H9 (cell line): ENCODE results near the gene ANKRD34A. TPM values are rescaled to one million over a fixed set of nuclear protein-coding genes. Genes with fewer than 3 reads are reported as not detected.

Experiments
- DNase-seq: peaks from one replicate; pipeline ENCODE4 v3.0.0-alpha.2; 2017
- H2AFZ ChIP-seq: one replicate; pipeline ENCODE4 v1.6.1; 2013; ENCODE audit warnings: mild to moderate bottlenecking, low read length, control low read depth, moderate library complexity
- H2AK5ac ChIP-seq: 2 replicates; pipeline ENCODE4 v1.6.1; 2013; ENCODE audit warnings: low read length, control low read depth, mixed read lengths; ENCODE audit not compliant: insufficient read length
- H2BK120ac ChIP-seq: one replicate; pipeline ENCODE4 v1.6.1; 2013; ENCODE audit warnings: low read depth, mild to moderate bottlenecking, low read length, control low read depth, inconsistent platforms; ENCODE audit not compliant: poor library complexity, severe bottlenecking
- H2BK12ac ChIP-seq: 2 replicates; pipeline ENCODE4 v1.6.1; 2013; ENCODE audit warnings: low read length, control low read depth, mixed read lengths, low read depth; ENCODE audit not compliant: insufficient read length
- H2BK15ac ChIP-seq: 2 replicates; pipeline ENCODE4 v1.6.1; 2013; ENCODE audit warnings: low read depth, low read length, control low read depth
- H2BK20ac ChIP-seq: one replicate; pipeline ENCODE4 v1.6.1; 2013; ENCODE audit warnings: low read depth, mild to moderate bottlenecking, low read length, control low read depth, inconsistent platforms; ENCODE audit not compliant: poor library complexity, severe bottlenecking
- H2BK5ac ChIP-seq: 2 replicates; pipeline ENCODE4 v1.6.1; 2013; ENCODE audit warnings: low read length, control low read depth, mixed read lengths; ENCODE audit not compliant: insufficient read length
- H3K14ac ChIP-seq: 2 replicates; pipeline ENCODE4 v1.6.1; 2013; ENCODE audit warnings: low read length, control low read depth; ENCODE audit not compliant: insufficient read depth
- H3K18ac ChIP-seq: 2 replicates; pipeline ENCODE4 v1.6.1; 2013; ENCODE audit warnings: low read depth, mild to moderate bottlenecking, mixed read lengths, low read length, control low read depth; ENCODE audit not compliant: insufficient read length
- H3K23ac ChIP-seq: 2 replicates; pipeline ENCODE4 v1.6.1; 2013; ENCODE audit warnings: low read length, control low read depth, mixed read lengths, low read depth; ENCODE audit not compliant: insufficient read length
- H3K23me2 ChIP-seq: 2 replicates; pipeline ENCODE4 v1.6.1; 2013; ENCODE audit warnings: low read depth, mild to moderate bottlenecking, mixed read lengths, low read length, control low read depth; ENCODE audit not compliant: insufficient read length, poor library complexity, severe bottlenecking
- H3K27ac ChIP-seq: 2 replicates; pipeline ENCODE4 v1.5.1; 2013; ENCODE audit warnings: low read length, control low read depth, mixed read lengths, low read depth; ENCODE audit not compliant: insufficient read length
- H3K27me3 ChIP-seq: 2 replicates; pipeline ENCODE4 v1.6.1; 2013; ENCODE audit warnings: low read length, control low read depth, inconsistent platforms; ENCODE audit not compliant: insufficient read depth
- H3K4ac ChIP-seq: 2 replicates; pipeline ENCODE4 v1.6.1; 2013; ENCODE audit warnings: low read depth, mild to moderate bottlenecking, control low read depth, inconsistent platforms, low read length, moderate library complexity
- H3K4me1 ChIP-seq: 2 replicates; pipeline ENCODE4 v1.6.1; 2013; ENCODE audit warnings: low read length, control low read depth, inconsistent platforms; ENCODE audit not compliant: insufficient read depth
- H3K4me2 ChIP-seq: 2 replicates; pipeline ENCODE4 v1.6.1; 2013; ENCODE audit warnings: low read length, control low read depth, mixed read lengths; ENCODE audit not compliant: insufficient read length, insufficient read depth
- H3K56ac ChIP-seq: 2 replicates; pipeline ENCODE4 v1.6.1; 2013; ENCODE audit warnings: low read depth, mild to moderate bottlenecking, mixed read lengths, low read length, control low read depth; ENCODE audit not compliant: insufficient read length
- H3K79me1 ChIP-seq: 2 replicates; pipeline ENCODE4 v1.6.1; 2013; ENCODE audit warnings: low read depth, mild to moderate bottlenecking, moderate library complexity, low read length, control low read depth, inconsistent platforms; ENCODE audit not compliant: insufficient read depth, poor library complexity, severe bottlenecking
- H3K79me2 ChIP-seq: 2 replicates; pipeline ENCODE4 v1.6.1; 2013; ENCODE audit warnings: low read length, control low read depth, inconsistent platforms; ENCODE audit not compliant: insufficient read depth
- H3K9ac ChIP-seq: 2 replicates; pipeline ENCODE4 v1.6.1; 2013; ENCODE audit warnings: low read length, control low read depth, mixed read lengths; ENCODE audit not compliant: insufficient read length; ENCODE audit errors: extremely low read depth
- H3K9me3 ChIP-seq: one replicate; pipeline ENCODE4 v1.6.1; 2013; ENCODE audit warnings: low read depth, low read length, inconsistent platforms; ENCODE audit not compliant: control insufficient read depth
- H3T11ph ChIP-seq: one replicate; pipeline ENCODE4 v1.6.1; 2013; ENCODE audit warnings: mild to moderate bottlenecking, low read length, control low read depth, inconsistent platforms
- H4K20me1 ChIP-seq: one replicate; pipeline ENCODE4 v1.6.1; 2013; ENCODE audit not compliant: control insufficient read depth, insufficient read length, insufficient read depth
- H4K5ac ChIP-seq: 2 replicates; pipeline ENCODE4 v1.6.1; 2013; ENCODE audit warnings: low read depth, mild to moderate bottlenecking, mixed read lengths, low read length, control low read depth; ENCODE audit not compliant: insufficient read length
- H4K8ac ChIP-seq: replicated peaks from 2 replicates; pipeline ENCODE4 v1.6.1; 2013; ENCODE audit warnings: low read length, control low read depth, mixed read lengths, low read depth; ENCODE audit not compliant: insufficient read length
- H4K91ac ChIP-seq: 2 replicates; pipeline ENCODE4 v1.6.1; 2013; ENCODE audit warnings: low read depth, mild to moderate bottlenecking, moderate library complexity, mixed read lengths, low read length, control low read depth; ENCODE audit not compliant: insufficient read length
- H3K27ac Mint-ChIP-seq, 3 experiments: 2 replicates in 2 of 3; 3 replicates in 1 of 3; pipeline ENCODE4 v1.8.0; 2020 to 2021; ENCODE audit warnings: mixed read lengths in 3 of 3, mild to moderate bottlenecking in 1 of 3, moderate library complexity in 1 of 3
- H3K27me3 Mint-ChIP-seq: 2 replicates; pipeline ENCODE4 v1.8.0; 2021; ENCODE audit warnings: low read depth, mild to moderate bottlenecking, moderate library complexity, mixed read lengths
- H3K36me3 Mint-ChIP-seq, 3 experiments: 2 replicates in 2 of 3; 3 replicates in 1 of 3; pipeline ENCODE4 v1.8.0; 2020 to 2021; ENCODE audit warnings: low read depth in 3 of 3, mixed read lengths in 3 of 3; ENCODE audit not compliant: insufficient read depth in 1 of 3
- H3K4me1 Mint-ChIP-seq, 2 experiments: 2 replicates each; pipeline ENCODE4 v1.8.0; 2020; ENCODE audit warnings: mixed read lengths in 2 of 2
- H3K4me3 Mint-ChIP-seq, 2 experiments: 2 replicates in 1 of 2; 3 replicates in 1 of 2; pipeline ENCODE4 v1.8.0; 2020 to 2021; ENCODE audit warnings: mild to moderate bottlenecking in 2 of 2, mixed read lengths in 2 of 2, moderate library complexity in 1 of 2
- H3K9me3 Mint-ChIP-seq, 2 experiments: 2 replicates in 1 of 2; 3 replicates in 1 of 2; pipeline ENCODE4 v1.8.0; 2020; ENCODE audit warnings: mild to moderate bottlenecking in 2 of 2, mixed read lengths in 2 of 2, moderate library complexity in 1 of 2
- CTCF ChIP-seq: fragments of 200-600 bp; sonication (generic); conservative IDR thresholded peaks from 3 replicates; pipeline ENCODE4 v1.8.0; 2021; ENCODE audit warnings: antibody characterized with exemption, mild to moderate bottlenecking
- WGBS: extraction: QIAGEN DNeasy Blood & Tissue Kit; methylation state at CpG from one replicate; pipeline ENCODE4 v1.1.7; 2013; ENCODE audit warnings: missing lambda C conversion rate, low lambda C conversion rate, mixed read lengths; ENCODE audit not compliant: insufficient read length; ENCODE audit errors: extremely low coverage; 5-methylcytosine and 5-hydroxymethylcytosine counted together
- total RNA-seq: library from RNA; stranded (reverse); gene quantifications from 2 replicates; pipeline ENCODE4 v1.2.1, GENCODE V29; 2021

The ANKRD34A gene
- total RNA-seq, 1 experiment from 2014 or later, result 0.39 TPM

- no CpG with 5 or more reads among the region's 5 CpGs for WGBS
- Mint-ChIP-seq H3K4me3 (peak overlapping the region; percentile 25 to 87; a peak in 1 of 5 replicates), H3K36me3 (peaks cover 32 to 43% (median 32%) of the 10 kb centered on the region in 3 experiments), H3K27me3 (no peaks in the 10 kb centered on the region), H3K27ac (peak overlapping the region in 1 of 3 experiments; percentile 96; a peak in 2 of 7 replicates), H3K9me3 (peaks cover 0 to 3% of the 10 kb centered on the region in 2 experiments; a peak in 2 of 5 replicates), H3K4me1 (peaks cover 37 to 47% of the 10 kb centered on the region in 2 experiments)
- no peak overlapping the region for H4K91ac ChIP-seq
- no peak overlapping the region for H2BK120ac ChIP-seq
- no peak overlapping the region for H2BK5ac ChIP-seq
- no peak overlapping the region for H2BK20ac ChIP-seq
- H3K4me2 ChIP-seq, result peak overlapping the region; percentile 92
- peaks cover 19% of the 10 kb centered on the region for H3K23me2 ChIP-seq
- H4K20me1 ChIP-seq, result no peaks in the 10 kb centered on the region
- H4K8ac ChIP-seq, result no peak overlapping the region
- no peak overlapping the region for H2AFZ ChIP-seq
- no peak overlapping the region for H3K4ac ChIP-seq
- no peaks in the 10 kb centered on the region for H3K9me3 ChIP-seq
- H3K4me1 ChIP-seq, result peaks cover under 1% of the 10 kb centered on the region; the same call in 1 of the 2 replicates
- no peak overlapping the region for H3K9ac ChIP-seq
- no peak overlapping the region for H3K56ac ChIP-seq
- TF ChIP-seq CTCF, result no peak
- H4K5ac ChIP-seq, result no peak overlapping the region
- no peaks in the 10 kb centered on the region for H3K27me3 ChIP-seq
- no peak overlapping the region for H2BK12ac ChIP-seq
- no peak overlapping the region for H2BK15ac ChIP-seq
- H3K27ac ChIP-seq, result no peak overlapping the region
- no peak overlapping the region for H3K18ac ChIP-seq
- H3K14ac ChIP-seq, result no peak overlapping the region
- H3K79me2 ChIP-seq, result peaks cover 3% of the 10 kb centered on the region; the same call in 1 of the 2 replicates
- no peak overlapping the region for H3K23ac ChIP-seq
- no peak for DNase-seq
- no peak overlapping the region for H3T11ph ChIP-seq
- H3K79me1 ChIP-seq, result peaks cover 7% of the 10 kb centered on the region
- no peak overlapping the region for H2AK5ac ChIP-seq
Observed at GRCh38 chr1:145992958-145993617, 28.7 kb upstream of the ANKRD34A start.
